Peyer's patch (tissue), 4 donors: Measurements from ENCODE around the gene SARNP.

Source experiments
- POLR2A ChIP-seq, 2 donors: fragments of 450-650 bp; IDR thresholded peaks; one replicate each; pipeline ENCODE4 v1.5.1; 2017; ENCODE audit warnings: antibody characterized with exemption in 2 of 2, mild to moderate bottlenecking in 2 of 2, moderate library complexity in 2 of 2
- TF ChIP-seq, protein P1 (sequence below), 6 experiments: fragments of 450-650 bp in 4 of 6; fragments of 200-600 bp in 2 of 6; sonication (generic) in 1 of 6; IDR thresholded peaks; one replicate each; pipeline ENCODE4 v1.5.1; 2017 to 2019; ENCODE audit warnings: antibody characterized with exemption in 6 of 6, mild to moderate bottlenecking in 3 of 6, moderate library complexity in 1 of 6

DNA sequence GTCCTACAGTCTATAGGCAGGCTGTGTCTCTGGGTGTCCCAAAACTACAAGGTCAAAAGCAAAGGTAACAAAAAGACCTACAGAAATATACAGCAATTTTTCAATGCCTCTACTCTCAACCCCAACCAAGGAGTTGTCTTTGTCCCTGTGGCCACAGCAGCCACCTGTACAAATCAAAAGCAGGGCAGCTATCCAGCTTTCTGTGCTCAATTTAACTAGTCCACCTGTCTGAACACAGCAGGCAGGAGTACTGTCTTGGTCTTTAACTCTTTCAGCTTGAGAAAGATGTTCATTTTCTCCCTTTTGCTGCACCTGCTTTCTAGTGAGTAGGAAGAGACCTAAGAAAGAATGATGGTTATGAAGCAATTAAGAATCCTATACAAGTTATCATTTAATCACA, 54.9 kb downstream of the SARNP start:
- TF ChIP-seq, protein P1, sequence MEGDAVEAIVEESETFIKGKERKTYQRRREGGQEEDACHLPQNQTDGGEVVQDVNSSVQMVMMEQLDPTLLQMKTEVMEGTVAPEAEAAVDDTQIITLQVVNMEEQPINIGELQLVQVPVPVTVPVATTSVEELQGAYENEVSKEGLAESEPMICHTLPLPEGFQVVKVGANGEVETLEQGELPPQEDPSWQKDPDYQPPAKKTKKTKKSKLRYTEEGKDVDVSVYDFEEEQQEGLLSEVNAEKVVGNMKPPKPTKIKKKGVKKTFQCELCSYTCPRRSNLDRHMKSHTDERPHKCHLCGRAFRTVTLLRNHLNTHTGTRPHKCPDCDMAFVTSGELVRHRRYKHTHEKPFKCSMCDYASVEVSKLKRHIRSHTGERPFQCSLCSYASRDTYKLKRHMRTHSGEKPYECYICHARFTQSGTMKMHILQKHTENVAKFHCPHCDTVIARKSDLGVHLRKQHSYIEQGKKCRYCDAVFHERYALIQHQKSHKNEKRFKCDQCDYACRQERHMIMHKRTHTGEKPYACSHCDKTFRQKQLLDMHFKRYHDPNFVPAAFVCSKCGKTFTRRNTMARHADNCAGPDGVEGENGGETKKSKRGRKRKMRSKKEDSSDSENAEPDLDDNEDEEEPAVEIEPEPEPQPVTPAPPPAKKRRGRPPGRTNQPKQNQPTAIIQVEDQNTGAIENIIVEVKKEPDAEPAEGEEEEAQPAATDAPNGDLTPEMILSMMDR (IDR thresholded peaks at IDR 0.05) = no peak
- TF ChIP-seq POLR2A (IDR thresholded peaks at IDR 0.05) = no peak
